ENCODE results near the gene CAPZB. TPM values are rescaled to one million over a fixed set of nuclear protein-coding genes. Genes with fewer than 3 reads are reported as not detected.

CAPZB gene
- polyA plus RNA-seq, 3 donors: 290 to 504 (median 407) TPM

DNA sequence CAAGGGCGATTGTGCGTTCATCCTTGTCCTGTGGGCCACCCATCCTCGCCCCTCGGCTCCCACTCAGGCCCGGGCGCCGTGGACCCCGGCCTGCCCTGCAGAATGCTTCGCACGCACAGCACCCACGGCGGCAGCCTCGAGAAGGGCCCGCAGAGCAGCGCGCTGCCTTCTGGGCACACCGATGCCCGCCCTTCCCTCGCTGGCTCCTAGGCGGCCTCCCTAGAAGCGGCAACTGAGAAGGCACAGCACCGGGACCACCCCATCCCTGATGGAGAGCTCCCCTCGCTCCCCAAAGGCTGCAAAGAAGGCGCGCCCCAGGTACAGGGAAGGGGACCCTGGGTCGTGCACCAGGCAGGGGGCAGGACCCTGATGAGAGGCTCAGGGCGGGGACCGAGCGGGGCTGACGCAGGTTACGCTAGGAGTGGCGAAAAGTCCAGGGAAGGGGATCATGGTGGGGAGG is 971 bp downstream of the CAPZB start:
- Histone ChIP-seq H2AFZ (ENCODE audit: insufficient read depth, low read depth, low read length, poor library complexity, severe bottlenecking) (peak overlapping the region; percentile 16), H3K9ac (ENCODE audit: insufficient read depth, low read length, poor library complexity, severe bottlenecking) (peak overlapping the region; percentile 94), H3K4me2 (replicated peaks; ENCODE audit: extremely low read depth, low read length, poor library complexity, severe bottlenecking) (peak overlapping the region; percentile 95), H3K9me3 (replicated peaks in 1 of 2; ENCODE audit: control insufficient read depth in 1 of 2, insufficient read depth in 1 of 2, low read length in 2 of 2) (no peaks in the 10 kb centered on the region), H4K20me1 (ENCODE audit: insufficient read depth, low read length) (peaks cover 55% of the 10 kb centered on the region), H3K27ac (ENCODE audit: low read depth in 1 of 2, low read length in 2 of 2) (peak overlapping the region; percentile 82 to 90), H3K4me3 (replicated peaks in 1 of 3; ENCODE audit: low read depth in 2 of 3, low read length in 3 of 3) (peak overlapping the region; percentile 74 to 97 (median 96)), H3K27me3 (ENCODE audit: control insufficient read depth in 2 of 2, insufficient read depth in 2 of 2, low read length in 2 of 2) (no peaks in the 10 kb centered on the region), H3K79me2 (ENCODE audit: insufficient read depth, low read length) (peaks cover 72% of the 10 kb centered on the region), H3K36me3 (replicated peaks in 1 of 2; ENCODE audit: control insufficient read depth in 1 of 2, insufficient read depth in 2 of 2, low read length in 2 of 2) (peaks cover 3 to 41% of the 10 kb centered on the region in 2 donors), H3K4me1 (ENCODE audit: control insufficient read depth in 1 of 2, insufficient read depth in 2 of 2, low read length in 2 of 2) (peaks cover 61 to 81% of the 10 kb centered on the region in 2 donors)
- Mint-ChIP-seq H3K9me3 (peaks cover 0 to 3% (median 0%) of the 10 kb centered on the region in 7 donors), H3K4me1 (peaks cover 68% of the 10 kb centered on the region), H3K27me3 (ENCODE audit: low read depth in 3 of 3) (peaks cover 0 to 1% (median 0%) of the 10 kb centered on the region in 3 donors), H3K36me3 (peaks cover 21 to 37% of the 10 kb centered on the region in 2 donors), H3K4me3 (peak overlapping the region; percentile 95 to 96), H3K27ac (peak overlapping the region; percentile 86 to 97 (median 93))
- TF ChIP-seq, protein P1, sequence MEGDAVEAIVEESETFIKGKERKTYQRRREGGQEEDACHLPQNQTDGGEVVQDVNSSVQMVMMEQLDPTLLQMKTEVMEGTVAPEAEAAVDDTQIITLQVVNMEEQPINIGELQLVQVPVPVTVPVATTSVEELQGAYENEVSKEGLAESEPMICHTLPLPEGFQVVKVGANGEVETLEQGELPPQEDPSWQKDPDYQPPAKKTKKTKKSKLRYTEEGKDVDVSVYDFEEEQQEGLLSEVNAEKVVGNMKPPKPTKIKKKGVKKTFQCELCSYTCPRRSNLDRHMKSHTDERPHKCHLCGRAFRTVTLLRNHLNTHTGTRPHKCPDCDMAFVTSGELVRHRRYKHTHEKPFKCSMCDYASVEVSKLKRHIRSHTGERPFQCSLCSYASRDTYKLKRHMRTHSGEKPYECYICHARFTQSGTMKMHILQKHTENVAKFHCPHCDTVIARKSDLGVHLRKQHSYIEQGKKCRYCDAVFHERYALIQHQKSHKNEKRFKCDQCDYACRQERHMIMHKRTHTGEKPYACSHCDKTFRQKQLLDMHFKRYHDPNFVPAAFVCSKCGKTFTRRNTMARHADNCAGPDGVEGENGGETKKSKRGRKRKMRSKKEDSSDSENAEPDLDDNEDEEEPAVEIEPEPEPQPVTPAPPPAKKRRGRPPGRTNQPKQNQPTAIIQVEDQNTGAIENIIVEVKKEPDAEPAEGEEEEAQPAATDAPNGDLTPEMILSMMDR (IDR thresholded peaks at IDR 0.05): no peak
- intact Hi-C loops (cut with micrococcal nuclease): loop anchor here (5.0 kb wide), 3 partner anchors 37 to 98 kb away; no protein-coding TSS in a partner anchor
- WGBS (ENCODE audit: insufficient coverage): 6% methylated on average over 32 of the region's 32 CpGs
- no peak for DNase-seq

DNA sequence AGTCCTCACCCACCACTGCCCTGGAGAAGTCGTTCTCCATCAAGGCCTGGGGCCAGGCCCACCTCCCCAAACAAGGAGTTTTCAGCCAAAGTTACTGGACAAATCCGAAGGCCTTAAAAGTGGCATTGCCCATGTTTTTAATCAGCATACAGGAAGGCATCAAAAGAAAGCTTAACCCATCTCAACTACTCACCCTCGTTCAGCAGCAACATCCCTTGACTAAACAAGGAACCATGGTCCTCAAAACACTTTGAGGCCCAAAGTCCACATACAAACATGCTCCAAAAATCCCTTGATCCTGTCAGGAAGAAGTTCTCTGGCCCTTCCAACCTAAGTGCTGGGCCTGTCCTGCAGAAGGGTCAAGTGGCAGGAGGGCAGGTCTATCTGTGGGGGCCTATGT is 1.6 kb downstream of the CAPZB start:
- Histone ChIP-seq H3K9ac (ENCODE audit: insufficient read depth, low read length, poor library complexity, severe bottlenecking) (peak overlapping the region; percentile 94), H3K4me1 (ENCODE audit: control insufficient read depth in 1 of 2, insufficient read depth in 2 of 2, low read length in 2 of 2) (peaks cover 68 to 88% of the 10 kb centered on the region in 2 donors), H3K4me2 (replicated peaks; ENCODE audit: extremely low read depth, low read length, poor library complexity, severe bottlenecking) (peak overlapping the region; percentile 95), H3K27me3 (ENCODE audit: control insufficient read depth in 2 of 2, insufficient read depth in 2 of 2, low read length in 2 of 2) (no peaks in the 10 kb centered on the region), H3K36me3 (replicated peaks in 1 of 2; ENCODE audit: control insufficient read depth in 1 of 2, insufficient read depth in 2 of 2, low read length in 2 of 2) (peaks cover 3 to 41% of the 10 kb centered on the region in 2 donors), H2AFZ (ENCODE audit: insufficient read depth, low read depth, low read length, poor library complexity, severe bottlenecking) (no peak overlapping the region), H3K27ac (ENCODE audit: low read depth in 1 of 2, low read length in 2 of 2) (peak overlapping the region in 1 of 2 donors; percentile 90), H3K79me2 (ENCODE audit: insufficient read depth, low read length) (peaks cover 79% of the 10 kb centered on the region), H3K4me3 (replicated peaks in 1 of 3; ENCODE audit: low read depth in 2 of 3, low read length in 3 of 3) (peak overlapping the region; percentile 74 to 97 (median 96)), H4K20me1 (ENCODE audit: insufficient read depth, low read length) (peaks cover 62% of the 10 kb centered on the region), H3K9me3 (replicated peaks in 1 of 2; ENCODE audit: control insufficient read depth in 1 of 2, insufficient read depth in 1 of 2, low read length in 2 of 2) (no peaks in the 10 kb centered on the region)
- Mint-ChIP-seq H3K4me1 (peaks cover 75% of the 10 kb centered on the region), H3K36me3 (peaks cover 21 to 41% of the 10 kb centered on the region in 2 donors), H3K27me3 (ENCODE audit: low read depth in 3 of 3) (peaks cover 0 to 1% (median 0%) of the 10 kb centered on the region in 3 donors), H3K9me3 (peaks cover 0 to 3% (median 0%) of the 10 kb centered on the region in 7 donors), H3K4me3 (peak overlapping the region; percentile 95 to 96), H3K27ac (peak overlapping the region; percentile 52 to 97 (median 92))
- DNase-seq: no peak
- TF ChIP-seq, protein P1 (IDR thresholded peaks at IDR 0.05): no peak
- intact Hi-C loops (cut with micrococcal nuclease): loop anchor here (5.0 kb wide), 3 partner anchors 36 to 99 kb away; no protein-coding TSS in a partner anchor
- WGBS (ENCODE audit: insufficient coverage): 77% methylated on average over 3 of the region's 3 CpGs

Data from CD14-positive monocyte (primary cell).